SIG-M5 treated with dmso at 0.1 percent for 504 hours (cell line): ENCODE data around the gene NRM.
A peak's percentile ranks its signal among the peaks of the same experiment; 100 is the strongest.
"Not testable (repeated sequence)": the region's sequence is repeated elsewhere in the genome, so short reads cannot be mapped to it uniquely, and the experiment has no call there.

Experiments used
- DNase-seq: peaks from one replicate; lab custom pipeline; 2025; ENCODE audit not compliant: unreplicated experiment; lab: John Stamatoyannopoulos, UW

NRM gene

GRCh38 chr6:30690403-30691207 is at the start of gene NRM:
NRM (minus strand) TSS chr6:30690984; CDS start chr6:30690974, 10 bp downstream.
- DNase-seq = peak; percentile 74

- no peak for DNase-seq
Observed at GRCh38 chr6:30740540-30740870, 49.7 kb upstream of the NRM start.

DNA sequence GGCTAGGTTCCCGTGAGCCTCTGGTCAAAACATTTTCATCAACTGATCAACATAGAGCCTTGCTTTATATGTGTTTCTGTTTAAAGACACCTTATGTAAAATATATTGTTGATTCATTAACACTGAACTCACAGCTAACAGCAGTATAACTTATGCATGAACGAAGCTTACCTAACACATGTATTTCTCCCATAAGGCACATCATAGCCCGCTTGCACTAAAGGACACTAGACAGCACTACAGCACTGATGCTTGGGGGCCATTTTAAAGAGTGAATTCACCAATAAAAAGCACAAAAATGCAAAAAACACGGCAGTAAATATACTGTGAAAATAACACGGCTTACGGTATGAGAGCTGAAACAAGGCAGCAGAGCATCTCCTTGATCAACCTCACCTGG is 47.7 kb upstream of the NRM start:
- no peak for DNase-seq

- no peak for DNase-seq
Observed at GRCh38 chr6:30735668-30736314, 45.0 kb upstream of the NRM start.

DNA sequence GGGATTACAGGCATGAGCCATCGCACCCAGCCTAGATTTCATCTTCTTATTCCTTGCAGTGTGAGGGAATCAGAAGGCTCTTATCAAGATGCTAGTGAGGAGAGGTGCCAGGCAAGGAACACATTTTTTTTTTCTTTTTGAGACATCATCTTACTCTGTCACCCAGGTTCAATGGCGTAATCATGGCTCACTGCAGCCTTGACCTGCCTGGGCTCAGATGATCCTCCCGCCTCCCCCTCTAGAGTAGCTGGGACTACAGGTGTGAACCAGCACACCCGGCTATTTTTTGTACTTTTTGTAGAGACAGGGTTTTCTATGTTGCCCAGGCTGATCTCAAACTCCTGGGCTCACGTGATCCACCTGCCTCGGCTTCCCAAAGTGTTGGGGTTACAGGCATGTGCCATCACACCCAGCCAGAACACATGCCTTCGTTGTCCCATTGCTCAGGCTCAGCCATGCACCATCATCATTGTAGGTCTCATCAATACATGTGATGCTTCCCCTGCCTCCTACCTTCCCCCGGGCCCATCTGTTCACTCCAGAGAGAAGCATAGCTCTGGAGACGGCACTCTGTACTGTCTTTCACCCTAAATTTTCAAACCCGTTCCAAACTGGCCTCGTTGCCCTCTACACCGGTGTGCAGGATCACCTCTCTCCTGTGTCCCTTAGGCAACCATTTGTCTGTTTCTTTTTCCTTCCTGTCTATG is 41.6 kb upstream of the NRM start:
- DNase-seq = no peak

GRCh38 chr6:30730601-30731435 is 40.0 kb upstream of the NRM start:
- DNase-seq = peak; percentile 29

GRCh38 chr6:30727920-30728553 is 37.3 kb upstream of the NRM start:
- DNase-seq = no peak

DNA sequence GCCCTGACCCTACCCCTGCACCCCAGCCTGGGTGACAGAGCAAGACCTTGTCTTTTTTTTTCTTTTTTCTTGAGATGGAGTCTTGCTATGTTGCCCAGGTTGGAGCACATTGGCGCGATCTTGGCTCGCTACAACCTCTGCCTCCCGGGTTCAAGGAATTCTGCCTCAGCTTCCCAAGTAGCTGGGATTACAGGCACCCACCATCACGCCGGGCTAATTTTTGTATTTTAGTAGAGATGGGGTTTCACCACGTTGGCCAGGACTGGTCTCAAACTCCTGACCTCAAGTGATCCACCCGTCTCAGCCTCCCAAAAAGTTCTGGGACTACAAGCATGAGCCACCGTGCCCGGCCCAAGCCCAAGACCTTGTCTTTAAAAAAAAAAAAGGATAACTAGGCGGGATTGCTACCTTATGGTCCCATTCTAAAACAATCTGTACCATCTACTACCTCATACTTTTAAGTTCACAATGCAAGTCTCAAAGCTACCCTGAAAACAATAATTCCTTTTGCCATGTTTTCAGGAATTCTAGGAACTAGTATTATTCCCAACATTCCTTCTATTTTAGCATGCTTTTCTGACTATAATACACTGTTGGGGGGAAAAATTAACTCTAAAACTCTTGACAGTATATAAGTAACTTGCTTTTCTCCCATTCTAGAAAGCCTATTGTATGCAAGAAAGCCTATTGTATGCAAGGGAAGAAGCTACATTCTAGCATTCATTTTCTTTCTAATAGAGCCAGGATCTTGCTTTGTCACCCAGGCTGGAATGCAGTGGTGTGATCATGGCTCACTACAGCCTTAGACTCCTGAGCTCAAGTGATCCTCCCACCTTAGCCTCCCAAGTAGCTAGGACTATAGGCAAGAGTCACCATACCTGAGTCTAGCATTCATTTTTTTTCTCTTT is 36.0 kb upstream of the NRM start:
- no peak for DNase-seq

DNA sequence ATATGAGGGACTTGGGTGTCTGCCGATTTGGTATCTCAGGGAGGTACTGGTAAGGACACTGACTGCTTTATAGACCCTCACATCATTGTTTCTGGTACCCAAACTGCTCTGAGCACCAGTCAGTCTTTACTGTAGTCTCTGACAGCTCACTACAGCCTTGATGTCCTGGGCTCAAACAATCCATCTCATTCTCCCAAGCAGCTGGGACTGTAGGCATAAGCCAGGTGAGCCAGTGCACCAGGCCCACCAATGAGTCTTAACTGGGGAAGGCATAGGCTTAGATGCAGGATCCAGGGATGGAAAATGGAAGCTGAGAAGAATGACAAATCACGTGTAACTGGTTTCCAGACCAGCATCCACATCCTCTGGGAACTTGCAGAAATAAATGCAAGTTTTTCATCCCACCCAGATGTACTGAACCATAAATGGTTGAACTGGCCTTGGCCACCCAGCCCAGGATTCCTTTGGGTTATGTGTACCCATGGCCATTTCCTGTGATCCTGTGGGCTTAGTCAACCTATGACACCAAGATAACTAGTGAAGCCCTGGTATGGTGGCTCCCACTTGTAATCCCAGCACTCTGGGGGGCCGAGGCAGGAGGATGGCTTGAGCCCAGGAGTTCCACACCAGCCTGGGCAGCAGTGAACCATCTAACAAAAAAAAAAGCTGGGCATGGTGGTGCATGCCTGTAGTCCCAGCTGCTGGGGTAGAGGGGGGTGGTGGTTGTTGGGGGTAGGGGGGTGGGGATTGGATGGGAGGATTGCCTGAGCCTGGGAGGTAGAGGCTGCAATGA is 35.1 kb upstream of the NRM start:
- DNase-seq = no peak

DNA sequence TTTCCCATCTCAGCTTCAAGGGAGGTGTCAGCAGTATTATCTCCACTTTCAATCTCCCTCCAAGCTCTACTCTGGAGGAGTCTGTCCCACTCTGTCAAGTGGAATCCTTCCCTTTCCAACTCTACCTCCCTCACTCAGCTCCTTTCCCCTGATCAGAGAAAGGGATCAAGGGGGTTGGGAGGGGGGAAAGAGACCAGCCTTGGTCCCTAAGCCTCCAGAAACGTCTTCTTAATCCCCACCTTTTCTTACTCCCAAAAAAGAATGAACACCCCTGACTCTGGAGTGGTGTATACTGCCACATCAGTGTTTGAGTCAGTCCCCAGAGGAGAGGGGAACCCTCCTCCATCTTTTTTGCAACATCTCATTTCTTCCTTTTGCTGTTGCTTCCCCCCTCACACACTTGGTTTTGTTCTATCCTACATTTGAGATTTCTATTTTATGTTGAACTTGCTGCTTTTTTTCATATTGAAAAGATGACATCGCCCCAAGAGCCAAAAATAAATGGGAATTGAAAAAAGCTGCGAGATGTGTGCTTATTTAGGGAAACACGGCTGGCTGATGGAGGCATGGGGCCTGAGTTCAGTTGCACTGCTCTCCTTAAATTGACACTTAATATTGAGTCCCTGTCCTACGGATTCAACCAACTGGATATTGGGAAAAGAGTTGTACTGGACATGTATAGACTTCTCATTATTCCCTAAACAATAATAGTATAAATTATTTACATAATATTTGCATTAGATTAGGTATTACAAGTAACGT is 34.3 kb upstream of the NRM start:
- no peak for DNase-seq

DNA sequence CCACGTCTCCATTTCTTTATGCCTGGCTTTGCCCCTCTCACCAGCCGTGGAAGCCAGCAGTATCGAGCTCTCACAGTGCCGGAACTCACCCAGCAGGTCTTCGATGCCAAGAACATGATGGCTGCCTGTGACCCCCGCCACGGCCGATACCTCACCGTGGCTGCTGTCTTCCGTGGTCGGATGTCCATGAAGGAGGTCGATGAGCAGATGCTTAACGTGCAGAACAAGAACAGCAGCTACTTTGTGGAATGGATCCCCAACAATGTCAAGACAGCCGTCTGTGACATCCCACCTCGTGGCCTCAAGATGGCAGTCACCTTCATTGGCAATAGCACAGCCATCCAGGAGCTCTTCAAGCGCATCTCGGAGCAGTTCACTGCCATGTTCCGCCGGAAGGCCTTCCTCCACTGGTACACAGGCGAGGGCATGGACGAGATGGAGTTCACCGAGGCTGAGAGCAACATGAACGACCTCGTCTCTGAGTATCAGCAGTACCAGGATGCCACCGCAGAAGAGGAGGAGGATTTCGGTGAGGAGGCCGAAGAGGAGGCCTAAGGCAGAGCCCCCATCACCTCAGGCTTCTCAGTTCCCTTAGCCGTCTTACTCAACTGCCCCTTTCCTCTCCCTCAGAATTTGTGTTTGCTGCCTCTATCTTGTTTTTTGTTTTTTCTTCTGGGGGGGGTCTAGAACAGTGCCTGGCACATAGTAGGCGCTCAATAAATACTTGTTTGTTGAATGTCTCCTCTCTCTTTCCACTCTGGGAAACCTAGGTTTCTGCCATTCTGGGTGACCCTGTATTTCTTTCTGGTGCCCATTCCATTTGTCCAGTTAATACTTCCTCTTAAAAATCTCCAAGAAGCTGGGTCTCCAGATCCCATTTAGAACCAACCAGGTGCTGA is 33.3 kb upstream of the NRM start:
- DNase-seq = not testable (repeated sequence)

- DNase-seq = not testable (repeated sequence)
Observed at GRCh38 chr6:30723159-30723842, 32.5 kb upstream of the NRM start.

- DNase-seq = peak; percentile 73
Observed at GRCh38 chr6:30722280-30723112, 31.7 kb upstream of the NRM start.

DNA sequence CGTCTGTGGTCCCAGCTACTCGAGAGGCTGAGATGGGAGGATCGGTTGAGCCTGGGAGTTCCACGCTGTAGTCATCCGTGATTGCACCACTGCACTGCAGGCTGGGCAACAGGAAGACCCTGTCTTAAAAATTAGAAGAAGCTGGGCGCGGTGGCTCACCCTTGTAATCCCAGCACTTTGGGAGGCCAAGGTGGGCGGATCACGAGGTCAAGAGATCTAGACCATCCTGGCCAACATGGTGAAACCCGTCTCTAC is 31.2 kb upstream of the NRM start:
- peak; percentile 17 for DNase-seq

DNA sequence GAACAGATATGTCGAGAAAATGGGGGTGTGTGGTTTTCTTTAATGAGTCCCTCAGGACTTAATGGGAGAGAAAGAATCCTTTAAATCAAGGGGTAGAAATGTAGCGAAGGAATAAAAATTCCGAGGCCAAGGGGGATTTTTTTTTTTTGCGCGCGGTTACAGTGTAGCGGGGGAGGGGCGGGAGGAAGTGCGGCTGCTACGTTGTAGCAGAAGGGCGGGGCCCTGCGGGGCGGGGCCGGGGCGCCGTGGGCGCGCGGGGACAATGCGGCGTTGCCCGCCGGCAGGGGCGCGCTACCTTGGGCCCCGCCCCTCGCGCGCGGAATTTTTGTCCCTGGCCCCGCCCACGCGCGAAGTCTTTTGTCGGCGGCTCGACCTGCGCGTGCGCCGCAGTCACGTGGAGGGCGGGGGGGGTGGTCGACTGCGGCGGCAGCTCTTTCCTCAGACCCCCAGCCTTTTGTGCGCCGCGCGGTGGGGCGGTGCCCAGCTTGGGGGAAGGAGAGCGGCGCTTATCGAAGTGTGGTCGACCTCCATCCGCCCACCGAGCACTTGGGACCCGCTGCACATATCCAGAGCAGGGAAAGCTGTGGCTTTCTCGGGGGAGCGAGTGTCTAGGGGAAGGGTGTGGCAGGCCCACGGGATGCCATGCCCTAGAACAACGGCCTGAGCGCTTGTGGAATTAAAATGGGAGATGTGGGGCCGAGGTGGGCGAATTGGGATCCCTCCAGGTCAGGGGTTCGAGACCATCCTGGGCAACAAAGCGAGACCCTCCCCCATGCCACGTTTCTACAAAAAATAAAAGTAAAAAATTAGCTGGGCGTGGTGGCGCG is 30.6 kb upstream of the NRM start:
- peak; percentile 84 for DNase-seq
